GM21447 (cell line): Measurements from ENCODE around the gene SLC6A12.

Experiments
- ATAC-seq: cut with Tn5 transposase; IDR thresholded peaks from one replicate; pipeline ENCODE4 v1.9.1; 2021; ENCODE audit not compliant: unreplicated experiment

The SLC6A12 gene

GRCh38 chr12:180445-180844 is 33.5 kb downstream of the SLC6A12 start:
- no peak for ATAC-seq

- no peak for ATAC-seq
Measured at GRCh38 chr12:179885-180284, 34.1 kb downstream of the SLC6A12 start.

GRCh38 chr12:179131-179884 is 34.6 kb downstream of the SLC6A12 start:
- ATAC-seq = no peak

GRCh38 chr12:178829-179109 is 35.2 kb downstream of the SLC6A12 start:
- no peak for ATAC-seq

GRCh38 chr12:177980-178828 is 35.8 kb downstream of the SLC6A12 start:
- no peak for ATAC-seq

- ATAC-seq = no peak
Measured at GRCh38 chr12:177336-177979, 36.5 kb downstream of the SLC6A12 start.

GRCh38 chr12:176321-177181 is 37.4 kb downstream of the SLC6A12 start:
- ATAC-seq = no peak

GRCh38 chr12:175759-176158 is 38.2 kb downstream of the SLC6A12 start:
- ATAC-seq = no peak

GRCh38 chr12:175250-175649 is 38.7 kb downstream of the SLC6A12 start:
- ATAC-seq = no peak

GRCh38 chr12:174596-174995 is 39.4 kb downstream of the SLC6A12 start:
- no peak for ATAC-seq

- no peak for ATAC-seq
Measured at GRCh38 chr12:174124-174523, 39.8 kb downstream of the SLC6A12 start.

- no peak for ATAC-seq
Measured at GRCh38 chr12:172732-173161, 41.2 kb downstream of the SLC6A12 start.

GRCh38 chr12:171743-172676 is 41.9 kb downstream of the SLC6A12 start:
- no peak for ATAC-seq

GRCh38 chr12:171276-171675 is 42.7 kb downstream of the SLC6A12 start:
- ATAC-seq = no peak

GRCh38 chr12:170371-171225 is 43.4 kb downstream of the SLC6A12 start:
- ATAC-seq = no peak

GRCh38 chr12:169528-170370 is 44.2 kb downstream of the SLC6A12 start:
- no peak for ATAC-seq

GRCh38 chr12:168763-169525 is 45.0 kb downstream of the SLC6A12 start:
- ATAC-seq = no peak
